GM10248 (cell line): ENCODE measurements around the gene PTH2R.
A peak's percentile ranks its signal among the peaks of the same experiment; 100 is the strongest.
"Not testable (repeated sequence)": the region's sequence is repeated elsewhere in the genome, so short reads cannot be mapped to it uniquely, and the experiment has no call there.

ENCODE experiments used
- CTCF ChIA-PET: fragments of 300-600 bp; sonication (Branson Sonifier 250); formaldehyde crosslinking; extraction: SDS; loops from one replicate; lab custom pipeline; 2021; ENCODE audit warnings: antibody characterized with exemption; lab: Yijun Ruan, JAX
- POLR2A ChIA-PET: fragments of 350-650 bp; sonication (Branson Sonifier 250); formaldehyde crosslinking; extraction: SDS; loops from one replicate; lab custom pipeline; 2020; ENCODE audit warnings: antibody characterized with exemption; lab: Yijun Ruan, JAX
- DNase-seq: peaks from one replicate; pipeline ENCODE4 v3.0.0; 2012; ENCODE audit errors: extremely low spot score
- CTCF ChIP-seq: IDR thresholded peaks from 2 replicates; pipeline ENCODE4 v1.5.1; 2012; ENCODE audit warnings: mild to moderate bottlenecking, low read depth; ENCODE audit errors: extremely low read depth, missing control alignments, control extremely low read depth

PTH2R gene

GRCh38 chr2:208392300-208392699 lies 14.3 kb upstream of the PTH2R start:
- no peak for TF ChIP-seq CTCF
- POLR2A ChIA-PET: no interaction called here
- CTCF ChIA-PET: no interaction called here
- no peak for DNase-seq

- POLR2A ChIA-PET, CTCF ChIA-PET, DNase-seq: not testable (repeated sequence)
These were observed 9.8 kb upstream of the PTH2R start for GRCh38 chr2:208396796-208397195.

GRCh38 chr2:208399201-208399600 lies 7.4 kb upstream of the PTH2R start:
- ChIA-PET CTCF (interaction anchor here (0.9 to 1.0 kb wide), 2 partner anchors 8 to 10 kb away, joined by 3 to 4 read pairs; partner anchors contain the start of gene PTH2R), POLR2A (no interaction called here)
- DNase-seq: no peak
- TF ChIP-seq CTCF: no peak

GRCh38 chr2:208407667-208408066 lies 1.1 kb downstream of the PTH2R start:
- ChIA-PET POLR2A (no interaction called here), CTCF (interaction anchor here (0.7 to 2.0 kb wide), 5 partner anchors 8 to 1551 kb away, joined by 3 to 8 read pairs (median 4); no protein-coding TSS in a partner anchor)
- peak; percentile 17 for DNase-seq
- TF ChIP-seq CTCF: peak; percentile 35

- POLR2A ChIA-PET: no interaction called here
- no peak for DNase-seq
- TF ChIP-seq CTCF: no peak
- CTCF ChIA-PET: interaction anchor here (1.0 to 1.3 kb wide), 3 partner anchors 11 to 920 kb away, joined by 3 read pairs; no protein-coding TSS in a partner anchor
These were observed 7.3 kb downstream of the PTH2R start for GRCh38 chr2:208413931-208414330.

- POLR2A ChIA-PET: no interaction called here
- CTCF ChIA-PET: interaction anchor here (1.3 to 2.0 kb wide), 2 partner anchors 8 to 12 kb away, joined by 3 to 4 read pairs; no protein-coding TSS in a partner anchor
- no peak for TF ChIP-seq CTCF
- DNase-seq: no peak
These were observed 8.7 kb downstream of the PTH2R start for GRCh38 chr2:208415255-208415654.

GRCh38 chr2:208415897-208416296 lies 9.3 kb downstream of the PTH2R start:
- CTCF ChIA-PET: interaction anchor here (1.3 to 2.0 kb wide), 2 partner anchors 9 to 13 kb away, joined by 3 to 4 read pairs; no protein-coding TSS in a partner anchor
- POLR2A ChIA-PET: no interaction called here
- no peak for DNase-seq
- TF ChIP-seq CTCF: no peak
